ENCODE measurements around the gene NPFF. TPM values are rescaled to one million over a fixed set of nuclear protein-coding genes. Genes with fewer than 3 reads are reported as not detected.
A peak's percentile ranks its signal among the peaks of the same experiment; 100 is the strongest.
"Not testable (repeated sequence)": the region's sequence is repeated elsewhere in the genome, so short reads cannot be mapped to it uniquely, and the experiment has no call there.

NPFF gene
- not detected for total RNA-seq

GRCh38 chr12:53506881-53507602, at the start of gene NPFF:
NPFF (minus strand) TSS chr12:53507484; CDS start chr12:53507474, 10 bp downstream.
- DNase-seq (ENCODE audit: low spot score) = no peak

- no peak for DNase-seq (ENCODE audit: low spot score)
Measured at GRCh38 chr12:53552361-53553327, 45.4 kb upstream of the NPFF start.

GRCh38 chr12:53551889-53552291, 44.6 kb upstream of the NPFF start:
- DNase-seq (ENCODE audit: low spot score) = no peak

- DNase-seq (ENCODE audit: low spot score) = no peak
Measured at GRCh38 chr12:53550595-53550994, 43.3 kb upstream of the NPFF start.

- not testable (repeated sequence) for DNase-seq (ENCODE audit: low spot score)
Measured at GRCh38 chr12:53550131-53550530, 42.8 kb upstream of the NPFF start.

GRCh38 chr12:53548354-53548753, 41.1 kb upstream of the NPFF start:
- not testable (repeated sequence) for DNase-seq (ENCODE audit: low spot score)

- DNase-seq (ENCODE audit: low spot score) = peak; percentile 57
Measured at GRCh38 chr12:53543539-53543938, 36.3 kb upstream of the NPFF start.

GRCh38 chr12:53539526-53539925, 32.2 kb upstream of the NPFF start:
- DNase-seq (ENCODE audit: low spot score) = no peak

- peak; percentile 42 for DNase-seq (ENCODE audit: low spot score)
Measured at GRCh38 chr12:53538209-53538689, 31.0 kb upstream of the NPFF start.

- DNase-seq (ENCODE audit: low spot score) = no peak
Measured at GRCh38 chr12:53536962-53537361, 29.7 kb upstream of the NPFF start.

- no peak for DNase-seq (ENCODE audit: low spot score)
Measured at GRCh38 chr12:53533471-53533870, 26.2 kb upstream of the NPFF start.

- DNase-seq (ENCODE audit: low spot score) = no peak
Measured at GRCh38 chr12:53532524-53533445, 25.5 kb upstream of the NPFF start.

- no peak for DNase-seq (ENCODE audit: low spot score)
Measured at GRCh38 chr12:53532021-53532420, 24.7 kb upstream of the NPFF start.

- no peak for DNase-seq (ENCODE audit: low spot score)
Measured at GRCh38 chr12:53530920-53531319, 23.6 kb upstream of the NPFF start.

GRCh38 chr12:53530061-53530460, 22.8 kb upstream of the NPFF start:
- DNase-seq (ENCODE audit: low spot score) = no peak

GRCh38 chr12:53524476-53524875, 17.2 kb upstream of the NPFF start:
- DNase-seq (ENCODE audit: low spot score) = no peak

GRCh38 chr12:53523131-53523530, 15.8 kb upstream of the NPFF start:
- DNase-seq (ENCODE audit: low spot score) = no peak

- DNase-seq (ENCODE audit: low spot score) = no peak
Measured at GRCh38 chr12:53518381-53518780, 11.1 kb upstream of the NPFF start.

- DNase-seq (ENCODE audit: low spot score) = no peak
Measured at GRCh38 chr12:53516758-53517455, 9.6 kb upstream of the NPFF start.

- DNase-seq (ENCODE audit: low spot score) = no peak
Measured at GRCh38 chr12:53515291-53515680, 8.0 kb upstream of the NPFF start.

All from mucosa of gallbladder (tissue), 1 donor.